OCI-LY1 (cell line): ENCODE results near the gene RBP5.

Source experiments
- H2AFZ ChIP-seq: fragments of 200-600 bp; sonication (generic), shearing (Covaris generic); 2 replicates; pipeline ENCODE4 v1.6.0; 2014; ENCODE audit warnings: antibody characterized with exemption, mild to moderate bottlenecking, low read length
- H3F3A ChIP-seq: fragments of 200-600 bp; sonication (generic), shearing (Covaris generic); 2 replicates; pipeline ENCODE4 v1.6.0; 2014; ENCODE audit warnings: mild to moderate bottlenecking, antibody characterized with exemption, low read length, moderate library complexity; ENCODE audit not compliant: insufficient read depth
- H3K27ac ChIP-seq: fragments of 200-600 bp; sonication (generic); 2 replicates; pipeline ENCODE4 v1.5.1; 2014; ENCODE audit warnings: low read length, mixed run types, mild to moderate bottlenecking, low read depth; ENCODE audit not compliant: poor library complexity, severe bottlenecking
- H3K27me3 ChIP-seq: fragments of 200-600 bp; sonication (generic); 2 replicates; pipeline ENCODE4 v1.6.0; 2014; ENCODE audit warnings: antibody characterized with exemption, mild to moderate bottlenecking, low read length, moderate library complexity; ENCODE audit not compliant: insufficient read depth
- H3K36me3 ChIP-seq: fragments of 200-600 bp; sonication (generic); 2 replicates; pipeline ENCODE4 v1.6.1; 2014; ENCODE audit warnings: mild to moderate bottlenecking, antibody characterized with exemption, low read length, moderate library complexity, mixed read lengths; ENCODE audit not compliant: insufficient read depth
- H3K4me1 ChIP-seq: fragments of 200-600 bp; sonication (generic); 2 replicates; pipeline ENCODE4 v1.5.1; 2014; ENCODE audit warnings: mild to moderate bottlenecking, low read length, moderate library complexity; ENCODE audit not compliant: insufficient read depth, severe bottlenecking
- H3K4me2 ChIP-seq: fragments of 200-600 bp; sonication (generic), shearing (Covaris generic); 2 replicates; pipeline ENCODE4 v1.6.1; 2014; ENCODE audit warnings: low read length
- H3K4me3 ChIP-seq: fragments of 200-600 bp; sonication (generic); 2 replicates; pipeline ENCODE4 v1.5.1; 2014; ENCODE audit warnings: low read length, low read depth, mild to moderate bottlenecking, mixed read lengths; ENCODE audit not compliant: poor library complexity, severe bottlenecking
- H3K79me2 ChIP-seq: fragments of 200-600 bp; shearing (Covaris generic); 2 replicates; pipeline ENCODE4 v1.6.1; 2016; ENCODE audit warnings: mixed run types, low read length, mixed read lengths; ENCODE audit not compliant: insufficient read depth
- H3K9ac ChIP-seq: fragments of 200-600 bp; sonication (generic), shearing (Covaris generic); 2 replicates; pipeline ENCODE4 v1.6.1; 2014; ENCODE audit warnings: mild to moderate bottlenecking, low read length, mixed read lengths
- H3K9me2 ChIP-seq: fragments of 200-600 bp; sonication (generic), shearing (Covaris generic); 2 replicates; pipeline ENCODE4 v1.6.1; 2014; ENCODE audit warnings: low read depth, mild to moderate bottlenecking, low read length, mixed read lengths
- H3K9me3 ChIP-seq: fragments of 200-600 bp; shearing (Covaris generic); 2 replicates; pipeline ENCODE4 v1.6.1; 2014; ENCODE audit warnings: low read length, mixed read lengths
- H4K20me1 ChIP-seq: fragments of 200-600 bp; sonication (generic), shearing (Covaris generic); 2 replicates; pipeline ENCODE4 v1.6.0; 2016; ENCODE audit warnings: mild to moderate bottlenecking, low read length; ENCODE audit not compliant: insufficient read depth
- EZH2 ChIP-seq: fragments of 200-600 bp; sonication (generic), shearing (Covaris generic); IDR thresholded peaks from 2 replicates; pipeline ENCODE4 v1.8.0; 2017; ENCODE audit warnings: borderline replicate concordance, mixed run types, mild to moderate bottlenecking, antibody characterized with exemption, low read length, moderate library complexity, mixed read lengths
- TF ChIP-seq, protein P1 (sequence below): fragments of 200-600 bp; sonication (generic), shearing (Covaris generic); IDR thresholded peaks from 2 replicates; pipeline ENCODE4 v1.5.1; 2017; ENCODE audit warnings: mild to moderate bottlenecking, antibody characterized with exemption, low read length, moderate library complexity, mixed read lengths

The RBP5 gene

DNA sequence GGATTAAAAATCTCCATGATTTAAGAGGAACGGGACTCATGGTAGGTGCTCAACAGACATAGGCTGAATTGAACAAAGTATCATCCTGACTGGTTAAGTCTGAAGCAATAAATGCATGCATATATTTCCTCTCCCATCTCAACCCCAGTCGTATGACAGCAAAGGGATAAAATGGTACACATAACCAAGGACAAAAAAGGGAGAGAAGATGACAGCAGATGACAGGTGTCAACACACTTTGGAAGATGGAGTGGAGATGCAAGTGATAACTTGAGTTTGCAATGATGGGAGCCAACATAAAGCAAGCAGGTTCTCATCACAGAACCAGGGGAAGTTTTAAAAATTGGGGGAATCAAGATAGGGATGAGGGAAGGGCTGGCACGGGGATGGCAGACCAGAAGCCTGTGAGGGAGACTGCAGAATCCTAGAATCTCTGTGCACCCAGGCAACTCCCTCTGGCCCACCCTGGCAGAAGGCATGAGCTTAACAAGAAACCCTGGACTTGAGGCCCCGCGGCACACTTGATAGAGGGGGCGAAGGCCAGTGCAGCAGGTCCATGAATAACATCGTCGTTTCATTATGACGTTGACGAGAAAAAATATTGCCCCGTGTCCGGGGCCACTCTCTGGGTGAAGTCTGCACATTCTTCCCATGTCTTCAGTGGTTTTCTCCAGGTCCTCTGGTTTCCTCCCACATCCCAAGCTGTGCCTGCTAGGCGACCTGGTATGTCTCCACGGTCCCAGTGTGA is 24.7 kb downstream of the RBP5 start:
- Histone ChIP-seq H3F3A (no peaks in the 10 kb centered on the region), H3K27ac (no peak overlapping the region)
- TF ChIP-seq EZH2, result no peak
- TF ChIP-seq, protein P1, sequence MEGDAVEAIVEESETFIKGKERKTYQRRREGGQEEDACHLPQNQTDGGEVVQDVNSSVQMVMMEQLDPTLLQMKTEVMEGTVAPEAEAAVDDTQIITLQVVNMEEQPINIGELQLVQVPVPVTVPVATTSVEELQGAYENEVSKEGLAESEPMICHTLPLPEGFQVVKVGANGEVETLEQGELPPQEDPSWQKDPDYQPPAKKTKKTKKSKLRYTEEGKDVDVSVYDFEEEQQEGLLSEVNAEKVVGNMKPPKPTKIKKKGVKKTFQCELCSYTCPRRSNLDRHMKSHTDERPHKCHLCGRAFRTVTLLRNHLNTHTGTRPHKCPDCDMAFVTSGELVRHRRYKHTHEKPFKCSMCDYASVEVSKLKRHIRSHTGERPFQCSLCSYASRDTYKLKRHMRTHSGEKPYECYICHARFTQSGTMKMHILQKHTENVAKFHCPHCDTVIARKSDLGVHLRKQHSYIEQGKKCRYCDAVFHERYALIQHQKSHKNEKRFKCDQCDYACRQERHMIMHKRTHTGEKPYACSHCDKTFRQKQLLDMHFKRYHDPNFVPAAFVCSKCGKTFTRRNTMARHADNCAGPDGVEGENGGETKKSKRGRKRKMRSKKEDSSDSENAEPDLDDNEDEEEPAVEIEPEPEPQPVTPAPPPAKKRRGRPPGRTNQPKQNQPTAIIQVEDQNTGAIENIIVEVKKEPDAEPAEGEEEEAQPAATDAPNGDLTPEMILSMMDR, result no peak

DNA sequence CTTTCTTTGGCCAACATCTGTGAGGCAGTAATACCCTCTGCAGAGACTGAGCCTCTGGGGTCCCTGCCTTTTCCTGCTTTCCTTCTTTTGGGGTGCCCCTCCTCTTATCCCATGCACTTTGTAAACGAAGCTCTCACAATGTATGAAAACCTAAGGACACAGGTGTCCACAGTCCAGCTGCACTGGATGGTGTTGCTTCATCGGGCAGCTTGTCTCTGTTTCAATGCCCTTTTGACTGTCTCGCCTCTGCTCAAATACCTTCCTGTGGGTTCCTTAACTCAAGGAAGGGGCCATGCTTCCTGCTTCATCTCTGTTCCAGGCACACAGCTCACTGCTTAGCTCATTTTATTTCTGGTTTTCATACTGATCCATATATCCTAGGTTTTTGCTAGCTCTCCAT is 26.1 kb downstream of the RBP5 start:
- Histone ChIP-seq H4K20me1 (no peaks in the 10 kb centered on the region), H3K9ac (no peak overlapping the region), H3K27ac (no peak overlapping the region), H3K9me2 (no peaks in the 10 kb centered on the region), H3K79me2 (no peaks in the 10 kb centered on the region), H3K27me3 (no peaks in the 10 kb centered on the region; the same call in 1 of the 2 replicates), H2AFZ (no peak overlapping the region), H3K36me3 (no peaks in the 10 kb centered on the region; the same call in 1 of the 2 replicates), H3K4me1 (no peaks in the 10 kb centered on the region), H3K4me2 (no peak overlapping the region), H3K4me3 (no peak overlapping the region), H3F3A (no peaks in the 10 kb centered on the region), H3K9me3 (peaks cover 8% of the 10 kb centered on the region; the same call in 1 of the 2 replicates)
- TF ChIP-seq, protein P1, result no peak
- TF ChIP-seq EZH2, result no peak

More for the DNA sequence above, 24.7 kb downstream of the RBP5 start:
- Histone ChIP-seq H3K9ac (no peak overlapping the region), H4K20me1 (no peaks in the 10 kb centered on the region), H3K79me2 (no peaks in the 10 kb centered on the region), H3K4me2 (no peak overlapping the region), H3K36me3 (no peaks in the 10 kb centered on the region; the same call in 1 of the 2 replicates), H3K27me3 (no peaks in the 10 kb centered on the region; the same call in 1 of the 2 replicates), H3K9me3 (peaks cover 8% of the 10 kb centered on the region; the same call in 1 of the 2 replicates), H3K4me1 (peaks cover 7% of the 10 kb centered on the region), H3K9me2 (no peaks in the 10 kb centered on the region), H3K4me3 (no peak overlapping the region), H2AFZ (no peak overlapping the region)

DNA sequence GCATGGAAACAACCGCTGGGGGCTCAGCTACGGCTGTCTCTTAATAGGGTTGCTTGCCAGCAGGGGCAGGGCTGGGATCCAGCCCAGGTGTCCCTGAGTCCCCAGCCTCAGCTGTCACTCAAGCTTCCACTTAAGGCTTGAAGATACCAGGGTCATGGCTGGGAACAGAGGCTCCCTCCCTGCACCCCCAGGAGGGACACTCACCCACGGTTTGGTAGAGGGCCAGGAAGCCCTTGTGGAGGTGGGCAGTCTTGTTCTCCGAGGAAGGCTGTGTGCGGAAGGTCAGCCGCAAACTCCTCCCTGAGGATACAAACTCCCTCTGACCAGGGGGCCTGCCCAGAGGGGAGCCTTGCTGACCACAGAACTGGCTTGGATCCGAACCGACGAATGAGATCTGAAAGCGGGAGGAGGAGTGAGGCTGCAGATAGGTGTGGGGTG is 27.0 kb downstream of the RBP5 start:
- TF ChIP-seq EZH2, result no peak
- TF ChIP-seq, protein P1, result no peak
- Histone ChIP-seq H3K27ac (no peak overlapping the region), H3K27me3 (no peaks in the 10 kb centered on the region; the same call in 1 of the 2 replicates), H2AFZ (no peak overlapping the region), H3K9me3 (peaks cover 8% of the 10 kb centered on the region; the same call in 1 of the 2 replicates), H3F3A (no peaks in the 10 kb centered on the region), H3K79me2 (no peaks in the 10 kb centered on the region), H3K36me3 (no peaks in the 10 kb centered on the region; the same call in 1 of the 2 replicates), H3K9ac (no peak overlapping the region), H3K4me2 (no peak overlapping the region), H3K9me2 (no peaks in the 10 kb centered on the region), H3K4me1 (no peaks in the 10 kb centered on the region), H4K20me1 (no peaks in the 10 kb centered on the region), H3K4me3 (no peak overlapping the region)
